Breast epithelium (tissue), 4 donors: ENCODE data around the gene OBSCN. TPM values are rescaled to one million over a fixed set of nuclear protein-coding genes. Genes with fewer than 3 reads are reported as not detected.

Experiments
- DNase-seq, 2 donors: peaks; one replicate each; pipeline ENCODE4 v3.0.0-alpha.2; 2019; ENCODE audit warnings: low spot score in 2 of 2
- H3K27ac ChIP-seq, 2 donors: fragments of 200-600 bp; sonication (generic) in 1 of 2; one replicate each; pipeline ENCODE4 v1.5.1; 2016 to 2019; ENCODE audit warnings: mild to moderate bottlenecking in 1 of 2
- H3K27me3 ChIP-seq, 2 donors: fragments of 200-600 bp; sonication (generic) in 1 of 2; one replicate each; pipeline versions ENCODE4 v1.5.1 to v1.6.0; 2017 to 2019; ENCODE audit warnings: control low read depth in 1 of 2, mild to moderate bottlenecking in 1 of 2
- H3K36me3 ChIP-seq: fragments of 200-600 bp; one replicate; pipeline ENCODE4 v1.5.1; 2019
- H3K4me1 ChIP-seq, 2 donors: fragments of 200-600 bp; sonication (generic); one replicate each; pipeline ENCODE4 v1.5.1; 2016 to 2019; ENCODE audit warnings: control low read depth in 1 of 2
- H3K4me3 ChIP-seq, 3 donors: fragments of 200-600 bp; sonication (generic); 1 replicate in 2 of 3; 2 replicates in 1 of 3; pipeline ENCODE4 v1.5.1; 2016 to 2019; ENCODE audit warnings: mild to moderate bottlenecking in 3 of 3, moderate library complexity in 2 of 3
- H3K9me3 ChIP-seq, 2 donors: fragments of 200-600 bp; sonication (generic) in 1 of 2; one replicate each; pipeline ENCODE4 v1.5.1; 2016 to 2019; ENCODE audit warnings: control low read depth in 1 of 2
- CTCF ChIP-seq, 3 donors: fragments of 450-650 bp; IDR thresholded peaks; one replicate each; pipeline ENCODE4 v1.5.1; 2016 to 2017; ENCODE audit warnings: antibody characterized with exemption in 3 of 3, mild to moderate bottlenecking in 3 of 3, moderate library complexity in 3 of 3
- POLR2A ChIP-seq: fragments of 450-650 bp; IDR thresholded peaks from one replicate; pipeline ENCODE4 v1.6.1; 2016; ENCODE audit warnings: antibody characterized with exemption, mild to moderate bottlenecking, moderate library complexity
- POLR2AphosphoS5 ChIP-seq, 3 donors: sonication (generic); formaldehyde crosslinking; IDR thresholded peaks; one replicate each; pipeline ENCODE4 v1.6.1; 2017; ENCODE audit warnings: antibody characterized with exemption in 3 of 3
- intact Hi-C: fragments of 100-400 bp; cut with DNase I; formaldehyde crosslinking; loops from one replicate; pipeline ENCODE4 v1.15.1; 2023; ENCODE audit warnings: low total_unique reads
- total RNA-seq, 3 donors: library from RNA; depleted of rRNA; stranded (reverse); fragments of >200 nt; gene quantifications; one replicate each; pipeline ENCODE4 v1.1.0, GENCODE V29; 2016

OBSCN gene
- total RNA-seq, 3 donors from 2014 or later = 3.0 to 40.0 (median 27.9) TPM

- TF ChIP-seq CTCF (IDR thresholded peaks at IDR 0.05) (no peak), POLR2AphosphoS5 (IDR thresholded peaks at IDR 0.05) (no peak), POLR2A (no peak)
- DNase-seq = no peak
- Histone ChIP-seq H3K27me3 (no peaks in the 10 kb centered on the region), H3K4me3 (no peak overlapping the region), H3K36me3 (no peaks in the 10 kb centered on the region), H3K27ac (no peak overlapping the region), H3K4me1 (no peaks in the 10 kb centered on the region), H3K9me3 (peaks cover 0 to 12% of the 10 kb centered on the region in 2 donors)
- intact Hi-C loops = no loop called here
These were observed 23.3 kb downstream of the OBSCN start for GRCh38 chr1:228231189-228231588.

GRCh38 chr1:228233136-228233535 is 25.3 kb downstream of the OBSCN start:
- H3K4me1 ChIP-seq = no peaks in the 10 kb centered on the region
- H3K27me3 ChIP-seq = no peaks in the 10 kb centered on the region
- H3K27ac ChIP-seq = no peak overlapping the region
- no peak for TF ChIP-seq POLR2AphosphoS5 (IDR thresholded peaks at IDR 0.05)
- TF ChIP-seq CTCF (IDR thresholded peaks at IDR 0.05) = no peak
- TF ChIP-seq POLR2A = no peak
- H3K9me3 ChIP-seq = peaks cover 0 to 12% of the 10 kb centered on the region in 2 donors
- no peaks in the 10 kb centered on the region for H3K36me3 ChIP-seq
- no peak overlapping the region for H3K4me3 ChIP-seq
- intact Hi-C loops = no loop called here
- no peak for DNase-seq

GRCh38 chr1:228234921-228235320 is 27.1 kb downstream of the OBSCN start:
- intact Hi-C loops = no loop called here
- H3K4me1 ChIP-seq = no peaks in the 10 kb centered on the region
- no peaks in the 10 kb centered on the region for H3K36me3 ChIP-seq
- no peak for TF ChIP-seq CTCF (IDR thresholded peaks at IDR 0.05)
- TF ChIP-seq POLR2AphosphoS5 (IDR thresholded peaks at IDR 0.05) = no peak
- TF ChIP-seq POLR2A = no peak
- H3K4me3 ChIP-seq = no peak overlapping the region
- H3K27me3 ChIP-seq = no peaks in the 10 kb centered on the region
- no peak overlapping the region for H3K27ac ChIP-seq
- no peak for DNase-seq
- H3K9me3 ChIP-seq = peaks cover 0 to 12% of the 10 kb centered on the region in 2 donors

- TF ChIP-seq CTCF (IDR thresholded peaks at IDR 0.05) (peak in 1 of 3 donors; percentile 10), POLR2AphosphoS5 (IDR thresholded peaks at IDR 0.05) (no peak), POLR2A (no peak)
- DNase-seq = no peak
- Histone ChIP-seq H3K4me3 (no peak overlapping the region), H3K27ac (no peak overlapping the region), H3K27me3 (no peaks in the 10 kb centered on the region), H3K4me1 (no peaks in the 10 kb centered on the region), H3K36me3 (no peaks in the 10 kb centered on the region), H3K9me3 (peaks cover 9 to 22% of the 10 kb centered on the region in 2 donors)
- intact Hi-C loops = no loop called here
These were observed 28.9 kb downstream of the OBSCN start for GRCh38 chr1:228236744-228237143.

GRCh38 chr1:228238007-228238406 is 30.2 kb downstream of the OBSCN start:
- intact Hi-C loops = no loop called here
- no peak for TF ChIP-seq CTCF (IDR thresholded peaks at IDR 0.05)
- no peak for TF ChIP-seq POLR2AphosphoS5 (IDR thresholded peaks at IDR 0.05)
- no peak for TF ChIP-seq POLR2A
- H3K4me1 ChIP-seq = no peaks in the 10 kb centered on the region
- no peak overlapping the region for H3K27ac ChIP-seq
- no peaks in the 10 kb centered on the region for H3K36me3 ChIP-seq
- H3K27me3 ChIP-seq = no peaks in the 10 kb centered on the region
- H3K4me3 ChIP-seq = no peak overlapping the region
- peaks cover 18 to 30% of the 10 kb centered on the region in 2 donors for H3K9me3 ChIP-seq
- no peak for DNase-seq
